ENCODE data around the gene NAB2. TPM values are rescaled to one million over a fixed set of nuclear protein-coding genes. Genes with fewer than 3 reads are reported as not detected.

The NAB2 gene
- polyA plus RNA-seq, 1 donor (not counting 4 experiments of a cell fraction or from before 2014, with no cell fraction given), result 22.0 TPM

- dilution Hi-C loops (cut with MboI; ENCODE audit: extremely low pct_ligation_motif_present, low sequenced_read_pairs), result no loop called here
- FAIRE-seq (no peak), DNase-seq (ENCODE audit: low read depth, low spot score) (no peak)
Measured at GRCh38 chr12:57086493-57087009, 2.4 kb upstream of the NAB2 start.

GRCh38 chr12:57087010-57087690, 1.8 kb upstream of the NAB2 start:
- no peaks in the 10 kb centered on the region for H3K9me3 ChIP-seq (ENCODE audit: control insufficient read depth, low read depth, low read length)
- H4K20me1 ChIP-seq (ENCODE audit: control insufficient read depth, extremely low read depth, insufficient read depth, low read length), result peaks cover 4% of the 10 kb centered on the region
- H3K27me3 ChIP-seq (ENCODE audit: control insufficient read depth, extremely low read depth, insufficient read depth, low read length), result no peaks in the 10 kb centered on the region
- H3K4me2 ChIP-seq (ENCODE audit: control insufficient read depth, extremely low read depth, insufficient read depth, low read depth, low read length), result peak overlapping the region; percentile 97
- H3K4me1 ChIP-seq (ENCODE audit: control insufficient read depth, extremely low read depth, insufficient read depth, low read length), result peaks cover 32% of the 10 kb centered on the region
- peaks cover 18% of the 10 kb centered on the region for H3K79me2 ChIP-seq (ENCODE audit: control insufficient read depth, insufficient read depth, low read length)
- H3K36me3 ChIP-seq (ENCODE audit: control insufficient read depth in 2 of 2, extremely low read depth in 1 of 2, insufficient read depth in 2 of 2, low read length in 2 of 2), result peaks cover 0 to 2% of the 10 kb centered on the region in 2 experiments
- FAIRE-seq (no peak), DNase-seq (ENCODE audit: low read depth, low spot score) (no peak)
- peak overlapping the region; percentile 39 for H2AFZ ChIP-seq (ENCODE audit: control insufficient read depth, low read length)
- H3K9ac ChIP-seq (ENCODE audit: control insufficient read depth, extremely low read depth, insufficient read depth, low read length), result peak overlapping the region; percentile 91
- peak overlapping the region; percentile 55 to 83 (median 82) for H3K4me3 ChIP-seq (ENCODE audit: control insufficient read depth in 2 of 3, extremely low read depth in 1 of 3, insufficient read depth in 2 of 3, low read depth in 1 of 3, low read length in 3 of 3)
- TF ChIP-seq CTCF (optimal IDR thresholded peaks at IDR 0.05 in 1 of 3, IDR thresholded peaks at IDR 0.05 in 1 of 3, conservative IDR thresholded peaks at IDR 0.05 in 1 of 3; ENCODE audit: extremely low read depth in 1 of 3, insufficient read depth in 2 of 3, low read length in 3 of 3), result no peak
- no peak for TF ChIP-seq EZH2 (IDR thresholded peaks at IDR 0.05; ENCODE audit: low read length)
- H3K9me1 ChIP-seq (ENCODE audit: control insufficient read depth, extremely low read depth, insufficient read depth, low read length), result no peaks in the 10 kb centered on the region
- dilution Hi-C loops (cut with MboI; ENCODE audit: extremely low pct_ligation_motif_present, low sequenced_read_pairs), result no loop called here
- peak overlapping the region; percentile 95 for H3K27ac ChIP-seq (ENCODE audit: control insufficient read depth, insufficient read depth, low read length)

More at GRCh38 chr12:57086493-57087009, 2.4 kb upstream of the NAB2 start:
- no peaks in the 10 kb centered on the region for H3K9me1 ChIP-seq (ENCODE audit: control insufficient read depth, extremely low read depth, insufficient read depth, low read length)
- H3K36me3 ChIP-seq (ENCODE audit: control insufficient read depth in 2 of 2, extremely low read depth in 1 of 2, insufficient read depth in 2 of 2, low read length in 2 of 2), result no peaks in the 10 kb centered on the region
- peak overlapping the region; percentile 55 to 83 (median 82) for H3K4me3 ChIP-seq (ENCODE audit: control insufficient read depth in 2 of 3, extremely low read depth in 1 of 3, insufficient read depth in 2 of 3, low read depth in 1 of 3, low read length in 3 of 3)
- H3K79me2 ChIP-seq (ENCODE audit: control insufficient read depth, insufficient read depth, low read length), result peaks cover 18% of the 10 kb centered on the region
- H3K27me3 ChIP-seq (ENCODE audit: control insufficient read depth, extremely low read depth, insufficient read depth, low read length), result no peaks in the 10 kb centered on the region
- peaks cover 4% of the 10 kb centered on the region for H4K20me1 ChIP-seq (ENCODE audit: control insufficient read depth, extremely low read depth, insufficient read depth, low read length)
- H3K4me1 ChIP-seq (ENCODE audit: control insufficient read depth, extremely low read depth, insufficient read depth, low read length), result peaks cover 32% of the 10 kb centered on the region
- peak overlapping the region; percentile 39 for H2AFZ ChIP-seq (ENCODE audit: control insufficient read depth, low read length)
- peak overlapping the region; percentile 97 for H3K4me2 ChIP-seq (ENCODE audit: control insufficient read depth, extremely low read depth, insufficient read depth, low read depth, low read length)
- TF ChIP-seq CTCF (optimal IDR thresholded peaks at IDR 0.05 in 1 of 3, IDR thresholded peaks at IDR 0.05 in 1 of 3, conservative IDR thresholded peaks at IDR 0.05 in 1 of 3; ENCODE audit: extremely low read depth in 1 of 3, insufficient read depth in 2 of 3, low read length in 3 of 3) (peak in 2 of 3 experiments; percentile 3 to 32), EZH2 (IDR thresholded peaks at IDR 0.05; ENCODE audit: low read length) (no peak)
- H3K9ac ChIP-seq (ENCODE audit: control insufficient read depth, extremely low read depth, insufficient read depth, low read length), result peak overlapping the region; percentile 91
- H3K9me3 ChIP-seq (ENCODE audit: control insufficient read depth, low read depth, low read length), result no peaks in the 10 kb centered on the region
- H3K27ac ChIP-seq (ENCODE audit: control insufficient read depth, insufficient read depth, low read length), result peak overlapping the region; percentile 95

Data from keratinocyte (primary cell).